GM21529 (cell line): ENCODE results near the gene PRSS22.

Experiments used
- ATAC-seq: cut with Tn5 transposase; IDR thresholded peaks from one replicate; pipeline ENCODE4 v1.9.1; 2021; ENCODE audit not compliant: unreplicated experiment

PRSS22 gene

GRCh38 chr16:2816751-2817339 lies 41.1 kb downstream of the PRSS22 start, which contains the start of gene PRSS21:
Gene PRSS21 (plus strand): TSS chr16:2817237. CDS start chr16:2817269, 32 bp downstream.
- ATAC-seq, result no peak

DNA sequence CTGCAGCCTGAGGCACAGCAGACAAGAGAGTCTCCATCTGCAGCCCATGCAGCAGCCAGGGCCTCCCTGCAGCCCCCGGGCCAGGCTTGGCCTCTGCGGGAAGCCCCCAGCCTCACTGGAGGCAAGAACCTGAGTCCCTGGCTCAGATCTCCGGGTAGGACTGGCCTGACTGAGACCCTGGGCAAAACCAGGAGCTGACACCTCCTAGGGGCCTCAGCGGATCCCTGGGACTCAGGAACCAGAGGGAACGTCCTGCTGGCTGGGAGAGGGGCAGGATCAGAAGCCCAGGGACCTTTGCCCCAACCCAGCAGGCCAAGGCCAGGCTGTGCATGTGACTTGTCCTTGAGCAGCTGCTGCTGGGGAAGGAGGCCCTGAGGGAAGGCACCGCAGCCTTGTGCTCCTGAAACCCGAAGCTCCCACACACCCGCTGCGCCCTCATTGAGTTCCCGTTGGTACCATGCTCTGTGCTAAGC lies 42.6 kb downstream of the PRSS22 start:
- ATAC-seq, result no peak

- ATAC-seq, result no peak
Measured at GRCh38 chr16:2814551-2815298, 43.2 kb downstream of the PRSS22 start.

- ATAC-seq, result no peak
Measured at GRCh38 chr16:2813771-2814221, 44.2 kb downstream of the PRSS22 start.

DNA sequence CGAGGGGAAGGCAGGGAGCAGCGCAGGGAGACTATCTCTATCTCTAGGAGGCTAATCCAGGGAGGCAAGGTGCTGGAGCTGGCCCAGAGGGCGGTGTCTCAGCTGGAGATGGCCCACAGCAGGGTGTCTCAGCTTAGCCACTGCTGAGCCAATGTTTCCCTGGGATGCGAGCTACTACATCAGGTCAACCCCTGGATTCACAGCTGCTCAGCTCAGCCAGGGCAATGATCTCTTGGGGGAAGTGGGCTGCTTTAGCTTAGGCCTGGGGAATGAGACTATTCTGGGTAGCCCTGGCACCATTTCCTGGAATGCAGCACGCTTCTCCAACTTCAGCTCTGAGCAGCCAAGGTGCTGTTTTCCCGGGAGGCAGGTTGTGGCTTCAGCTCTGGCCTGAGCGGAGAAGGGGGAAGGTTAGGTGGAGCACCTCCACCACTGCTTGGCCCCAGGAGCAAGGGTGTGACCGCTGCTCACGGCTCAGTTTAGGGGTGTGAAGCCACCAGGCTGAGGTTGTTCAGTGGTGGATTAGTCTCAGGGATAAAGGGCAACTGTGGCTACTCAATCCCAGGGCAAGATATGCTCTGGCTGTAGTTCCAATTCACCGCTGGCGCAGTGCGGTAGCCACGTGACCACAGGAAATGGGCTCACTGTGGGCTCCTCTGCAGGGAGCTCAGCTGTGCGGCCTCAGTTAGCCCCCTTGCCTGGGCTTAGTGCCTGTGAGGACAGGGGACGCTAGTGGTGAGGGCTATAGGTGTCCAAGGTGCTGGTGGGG lies 46.1 kb downstream of the PRSS22 start:
- no peak for ATAC-seq

- no peak for ATAC-seq
Measured at GRCh38 chr16:2810651-2811050, 47.3 kb downstream of the PRSS22 start.

- ATAC-seq, result no peak
Measured at GRCh38 chr16:2809149-2809760, 48.7 kb downstream of the PRSS22 start.

- ATAC-seq, result no peak
Measured at GRCh38 chr16:2808181-2808580, 49.8 kb downstream of the PRSS22 start.

DNA sequence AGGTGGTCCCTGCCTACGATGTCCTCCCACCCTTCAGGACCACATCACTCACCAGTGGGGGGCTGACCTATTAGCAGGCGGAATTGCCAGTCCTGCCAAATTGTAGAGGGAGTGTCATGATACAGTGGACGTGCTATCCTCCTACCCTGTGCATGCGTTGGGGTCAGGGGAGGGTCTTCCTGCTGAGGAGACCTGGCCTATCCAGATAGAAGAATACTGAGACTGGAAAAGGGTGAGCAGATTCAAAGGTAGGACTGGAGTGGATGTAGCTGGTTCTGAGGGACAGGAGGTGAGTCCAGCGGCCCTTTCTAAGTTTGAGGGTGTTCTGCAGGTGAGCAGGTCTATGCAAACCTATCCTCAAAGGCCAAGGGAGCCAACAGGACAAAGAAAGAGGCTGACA lies 51.7 kb downstream of the PRSS22 start:
- no peak for ATAC-seq

- no peak for ATAC-seq
Measured at GRCh38 chr16:2804728-2805127, 53.2 kb downstream of the PRSS22 start.

GRCh38 chr16:2803545-2804195 lies 54.3 kb downstream of the PRSS22 start:
- no peak for ATAC-seq
